ENCODE results near the gene BSPH1.

DNA sequence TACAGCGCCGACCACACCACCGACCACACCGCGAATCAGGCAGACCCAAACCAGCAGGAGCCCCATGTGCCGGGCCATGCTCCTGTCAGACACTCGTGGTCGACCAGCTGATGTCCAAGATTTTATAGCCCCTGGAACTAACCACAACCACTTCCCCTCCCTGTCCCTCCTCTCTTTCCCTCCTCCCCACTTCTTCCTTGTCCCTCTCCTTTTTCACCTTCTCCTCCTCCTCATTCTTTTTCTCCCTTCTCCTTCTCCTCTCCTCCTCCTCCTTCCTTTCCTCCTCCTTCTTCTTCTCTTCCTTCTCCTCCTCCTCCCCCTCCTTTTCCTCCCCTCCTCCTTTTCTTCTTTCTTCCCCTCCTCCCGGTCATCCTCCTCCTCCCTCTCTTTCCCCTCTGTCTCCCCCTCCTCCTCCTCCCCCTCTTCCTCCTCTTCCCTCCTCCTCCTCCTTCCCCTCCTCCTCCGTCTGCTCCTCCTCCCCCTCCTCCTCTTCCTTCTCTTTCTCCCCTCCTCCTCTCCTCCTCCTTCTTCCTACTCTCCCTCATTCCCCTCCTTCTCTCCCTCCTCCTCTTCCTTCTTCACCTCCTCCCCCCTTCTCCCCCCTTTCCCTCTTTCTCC lies 670 bp downstream of the BSPH1 start:
- no peak for TF ChIP-seq GATA2 (IDR thresholded peaks at IDR 0.05; ENCODE audit: low read depth, low read length)
- TF ChIP-seq GATA3 (IDR thresholded peaks at IDR 0.05; ENCODE audit: low read depth, low read length): no peak
